Measurements from ENCODE around the gene VRK3. TPM values are rescaled to one million over a fixed set of nuclear protein-coding genes. Genes with fewer than 3 reads are reported as not detected.

Gene VRK3
- total and polyA plus RNA-seq, 2 donors (not counting 3 experiments of a cell fraction or from before 2014, with no cell fraction given) = 20.4 to 36.0 TPM

- H3K79me2 ChIP-seq (ENCODE audit: control insufficient read depth, insufficient read depth, low read length) = no peaks in the 10 kb centered on the region
- no peaks in the 10 kb centered on the region for H3K36me3 ChIP-seq (ENCODE audit: control insufficient read depth in 2 of 2, extremely low read depth in 1 of 2, insufficient read depth in 2 of 2, low read length in 2 of 2)
- no peak overlapping the region for H3K4me2 ChIP-seq (ENCODE audit: insufficient read depth, low read length)
- no peaks in the 10 kb centered on the region for H3K27me3 ChIP-seq (ENCODE audit: control insufficient read depth in 2 of 2, insufficient read depth in 2 of 2, low read length in 2 of 2)
- no peak overlapping the region for H3K4me3 ChIP-seq (replicated peaks in 1 of 3; ENCODE audit: insufficient read depth in 1 of 3, low read depth in 1 of 3, low read length in 3 of 3)
- no peaks in the 10 kb centered on the region for H4K20me1 ChIP-seq (replicated peaks; ENCODE audit: control insufficient read depth, extremely low read depth, insufficient read depth, low read length)
- BruUV-seq (replicated peaks) = no TSS peak
- FAIRE-seq (no peak), DNase-seq (ENCODE audit: low read depth, low spot score) (no peak)
- H3K4me1 ChIP-seq (ENCODE audit: control insufficient read depth, extremely low read depth, insufficient read depth, low read length) = no peaks in the 10 kb centered on the region
- no peak overlapping the region for H3K27ac ChIP-seq (ENCODE audit: insufficient read depth, low read depth, low read length)
- dilution Hi-C loops (cut with MboI; ENCODE audit: extremely low pct_ligation_motif_present, low sequenced_read_pairs) (no loop called here), intact Hi-C loops (cut with micrococcal nuclease) (no loop called here)
- H3K9me3 ChIP-seq (replicated peaks; ENCODE audit: control insufficient read depth, insufficient read depth, low read length) = peaks cover 15% of the 10 kb centered on the region
- no peaks in the 10 kb centered on the region for H3K9me1 ChIP-seq (replicated peaks; ENCODE audit: control insufficient read depth, extremely low read depth, insufficient read depth, low read length)
- no peak overlapping the region for H2AFZ ChIP-seq (ENCODE audit: low read depth, low read length)
- no peak for TF ChIP-seq FOS (IDR thresholded peaks at IDR 0.05; ENCODE audit: borderline replicate concordance, insufficient read depth, low read length)
- no peak for TF ChIP-seq CTCF (IDR thresholded peaks at IDR 0.05; ENCODE audit: extremely low read depth in 1 of 2, insufficient read depth in 1 of 2, low read depth in 1 of 2, low read length in 2 of 2)
- no peak for TF ChIP-seq MYC (IDR thresholded peaks at IDR 0.05; ENCODE audit: low read depth, low read length)
- TF ChIP-seq POLR2A (IDR thresholded peaks at IDR 0.05; ENCODE audit: low read depth, low read length) = no peak
- TF ChIP-seq EZH2 (IDR thresholded peaks at IDR 0.05; ENCODE audit: borderline replicate concordance, low read depth, low read length, severe bottlenecking) = no peak
- no peak for TF ChIP-seq JUN (IDR thresholded peaks at IDR 0.05; ENCODE audit: borderline replicate concordance, insufficient read depth, insufficient read length, low read depth)
- no peak for TF ChIP-seq GATA2 (IDR thresholded peaks at IDR 0.05; ENCODE audit: insufficient read depth, insufficient read length, low read depth, low read length)
- no peak for TF ChIP-seq POLR2AphosphoS5 (IDR thresholded peaks at IDR 0.05; ENCODE audit: insufficient read depth, low read depth, low read length)
- no peak for TF ChIP-seq MAX (IDR thresholded peaks at IDR 0.05; ENCODE audit: insufficient read depth, insufficient read length)
- CTCF ChIA-PET = no interaction called here
- H3K9ac ChIP-seq (replicated peaks; ENCODE audit: extremely low read depth, insufficient read depth, low read length) = no peak overlapping the region
- POLR2A ChIA-PET = no interaction called here
Observed at GRCh38 chr19:50058425-50058824, 33.3 kb upstream of the VRK3 start.

Measured in endothelial cell of umbilical vein (primary cell).